ENCODE measurements around the gene IL11. TPM values are rescaled to one million over a fixed set of nuclear protein-coding genes. Genes with fewer than 3 reads are reported as not detected.
A peak's percentile ranks its signal among the peaks of the same experiment; 100 is the strongest.

IL11 gene
- total RNA-seq, 1 donor from 2014 or later: 183 TPM

GRCh38 chr19:55400281-55401087 is 30.2 kb upstream of the IL11 start:
- FAIRE-seq: no peak
- H3K4me1 Mint-ChIP-seq (ENCODE audit: low read depth, unreplicated experiment): peaks cover under 1% of the 10 kb centered on the region
- H3K27ac Mint-ChIP-seq (ENCODE audit: unreplicated experiment): no peak overlapping the region
- no peak overlapping the region for H3K4me3 Mint-ChIP-seq (ENCODE audit: unreplicated experiment)
- DNase-seq (ENCODE audit: low read depth): no peak
- peaks cover 31% of the 10 kb centered on the region for H3K79me2 ChIP-seq (ENCODE audit: insufficient read depth, low read length)
- no peak overlapping the region for H2AFZ ChIP-seq (ENCODE audit: low read depth, low read length)
- no peak overlapping the region for H3K4me2 ChIP-seq (ENCODE audit: low read length)
- H3K36me3 ChIP-seq (ENCODE audit: insufficient read depth, low read length): peaks cover 29% of the 10 kb centered on the region
- no peaks in the 10 kb centered on the region for H3K27me3 ChIP-seq (ENCODE audit: insufficient read depth, low read length)
- H3K9ac ChIP-seq (ENCODE audit: low read length): no peak overlapping the region
- no peak for TF ChIP-seq EZH2 (IDR thresholded peaks at IDR 0.05; ENCODE audit: insufficient read depth, low read length)
- no peaks in the 10 kb centered on the region for H3K9me3 Mint-ChIP-seq (ENCODE audit: unreplicated experiment)
- no peak overlapping the region for H3K27ac ChIP-seq (ENCODE audit: low read depth, low read length)
- peaks cover 12% of the 10 kb centered on the region for H3K36me3 Mint-ChIP-seq (ENCODE audit: low read depth, unreplicated experiment)
- H3K4me1 ChIP-seq (ENCODE audit: insufficient read depth, low read length): peaks cover 6% of the 10 kb centered on the region
- H4K20me1 ChIP-seq (ENCODE audit: insufficient read depth, low read length): peaks cover 49% of the 10 kb centered on the region
- no peaks in the 10 kb centered on the region for H3K9me3 ChIP-seq (ENCODE audit: insufficient read depth, low read depth, low read length)
- no peak overlapping the region for H3K4me3 ChIP-seq (ENCODE audit: insufficient read depth, low read depth, low read length)
- no peaks in the 10 kb centered on the region for H3K27me3 Mint-ChIP-seq (ENCODE audit: low read depth, unreplicated experiment)

GRCh38 chr19:55398200-55398925 is 28.1 kb upstream of the IL11 start:
- H3K9me3 Mint-ChIP-seq (ENCODE audit: unreplicated experiment): no peaks in the 10 kb centered on the region
- H2AFZ ChIP-seq (ENCODE audit: low read depth, low read length): no peak overlapping the region
- H3K9me3 ChIP-seq (ENCODE audit: insufficient read depth, low read depth, low read length): no peaks in the 10 kb centered on the region
- peaks cover 1% of the 10 kb centered on the region for H3K4me1 Mint-ChIP-seq (ENCODE audit: low read depth, unreplicated experiment)
- no peaks in the 10 kb centered on the region for H3K27me3 ChIP-seq (ENCODE audit: insufficient read depth, low read length)
- H3K36me3 ChIP-seq (ENCODE audit: insufficient read depth, low read length): peaks cover 23% of the 10 kb centered on the region
- no peak overlapping the region for H3K4me2 ChIP-seq (ENCODE audit: low read length)
- H3K27me3 Mint-ChIP-seq (ENCODE audit: low read depth, unreplicated experiment): no peaks in the 10 kb centered on the region
- FAIRE-seq (peak; percentile 37), DNase-seq (ENCODE audit: low read depth) (no peak)
- H3K4me3 ChIP-seq (ENCODE audit: insufficient read depth, low read depth, low read length): no peak overlapping the region
- H4K20me1 ChIP-seq (ENCODE audit: insufficient read depth, low read length): peaks cover 34% of the 10 kb centered on the region
- peaks cover 7% of the 10 kb centered on the region for H3K36me3 Mint-ChIP-seq (ENCODE audit: low read depth, unreplicated experiment)
- H3K79me2 ChIP-seq (ENCODE audit: insufficient read depth, low read length): peaks cover 15% of the 10 kb centered on the region
- H3K27ac ChIP-seq (ENCODE audit: low read depth, low read length): no peak overlapping the region
- TF ChIP-seq EZH2 (IDR thresholded peaks at IDR 0.05; ENCODE audit: insufficient read depth, low read length) (no peak), CTCF (IDR thresholded peaks at IDR 0.05; ENCODE audit: insufficient read depth, low read depth, low read length) (no peak)
- H3K9ac ChIP-seq (ENCODE audit: low read length): no peak overlapping the region
- no peak overlapping the region for H3K4me3 Mint-ChIP-seq (ENCODE audit: unreplicated experiment)
- peaks cover 4% of the 10 kb centered on the region for H3K4me1 ChIP-seq (ENCODE audit: insufficient read depth, low read length)
- H3K27ac Mint-ChIP-seq (ENCODE audit: unreplicated experiment): no peak overlapping the region

- Histone ChIP-seq H4K20me1 (ENCODE audit: insufficient read depth, low read length) (peaks cover 53% of the 10 kb centered on the region), H2AFZ (ENCODE audit: low read depth, low read length) (no peak overlapping the region), H3K4me2 (ENCODE audit: low read length) (no peak overlapping the region), H3K36me3 (ENCODE audit: insufficient read depth, low read length) (peaks cover 24% of the 10 kb centered on the region), H3K4me1 (ENCODE audit: insufficient read depth, low read length) (peaks cover 25% of the 10 kb centered on the region), H3K27ac (ENCODE audit: low read depth, low read length) (no peak overlapping the region), H3K9me3 (ENCODE audit: insufficient read depth, low read depth, low read length) (no peaks in the 10 kb centered on the region), H3K9ac (ENCODE audit: low read length) (no peak overlapping the region), H3K27me3 (ENCODE audit: insufficient read depth, low read length) (no peaks in the 10 kb centered on the region), H3K4me3 (ENCODE audit: insufficient read depth, low read depth, low read length) (no peak overlapping the region), H3K79me2 (ENCODE audit: insufficient read depth, low read length) (peaks cover 26% of the 10 kb centered on the region)
- H3K27me3 Mint-ChIP-seq (ENCODE audit: low read depth, unreplicated experiment): no peaks in the 10 kb centered on the region
- no peak for DNase-seq (ENCODE audit: low read depth)
- no peak for FAIRE-seq
- H3K27ac Mint-ChIP-seq (ENCODE audit: unreplicated experiment): peak overlapping the region; percentile 66
- H3K36me3 Mint-ChIP-seq (ENCODE audit: low read depth, unreplicated experiment): peaks cover 11% of the 10 kb centered on the region
- TF ChIP-seq CTCF (IDR thresholded peaks at IDR 0.05; ENCODE audit: insufficient read depth, low read depth, low read length): no peak
- TF ChIP-seq EZH2 (IDR thresholded peaks at IDR 0.05; ENCODE audit: insufficient read depth, low read length): no peak
- H3K9me3 Mint-ChIP-seq (ENCODE audit: unreplicated experiment): no peaks in the 10 kb centered on the region
- H3K4me1 Mint-ChIP-seq (ENCODE audit: low read depth, unreplicated experiment): peaks cover 36% of the 10 kb centered on the region
- H3K4me3 Mint-ChIP-seq (ENCODE audit: unreplicated experiment): peak overlapping the region; percentile 73
Measured at GRCh38 chr19:55392820-55393761, 22.8 kb upstream of the IL11 start.
